Mucosa of descending colon (tissue), 3 donors: Measurements from ENCODE around the gene PLEKHG3. TPM values are rescaled to one million over a fixed set of nuclear protein-coding genes. Genes with fewer than 3 reads are reported as not detected.

Source experiments
- ATAC-seq: fragments of 200-7000 bp; cut with Tn5 transposase; one replicate; pipeline ENCODE4 v1.9.1; 2020; ENCODE audit warnings: mild to moderate bottlenecking, moderate library complexity
- DNase-seq, 3 donors: peaks; one replicate each; pipeline ENCODE4 v3.0.0-alpha.2; 2020
- H3K36me3 ChIP-seq: fragments of 200-600 bp; one replicate; pipeline ENCODE4 v1.8.0; 2021; ENCODE audit warnings: low read depth, mild to moderate bottlenecking
- H3K4me1 ChIP-seq: fragments of 200-600 bp; one replicate; pipeline ENCODE4 v1.8.0; 2021; ENCODE audit warnings: low read depth, mild to moderate bottlenecking
- H3K4me3 ChIP-seq: fragments of 200-600 bp; one replicate; pipeline ENCODE4 v1.8.0; 2021; ENCODE audit warnings: mild to moderate bottlenecking
- H3K9me3 ChIP-seq: fragments of 200-600 bp; one replicate; pipeline ENCODE4 v1.8.0; 2021; ENCODE audit warnings: mild to moderate bottlenecking
- CTCF ChIP-seq: fragments of 200-600 bp; IDR thresholded peaks from one replicate; pipeline ENCODE4 v1.8.0; 2022; ENCODE audit warnings: antibody characterized with exemption, mild to moderate bottlenecking
- intact Hi-C, 2 donors: fragments of 100-400 bp; cut with DNase I in 1 of 2; cut with micrococcal nuclease in 1 of 2; formaldehyde crosslinking; loops; one replicate each; pipeline versions ENCODE4 v1.11.0 to v1.11.1; 2022; cut with DNase I, micrococcal nuclease
- total RNA-seq, 3 donors: library from RNA; stranded (reverse); fragmentation: NEBNext Ultra II Directional in 2 of 3; extraction: Animal tissue kit (Norgen Biotek cat#: 25700) in 2 of 3; gene quantifications; one replicate each; pipeline versions ENCODE4 v1.2.1 to v1.2.4, GENCODE V29; 2021 to 2023
- donor health status: DM: no; HTN: no; CAD: no; lungs with moderate emphysema.
- donor health status: DM: no; HTN: no; CAD: no.
- donor health status: DM: no; HTN: yes; CAD: no.

The PLEKHG3 gene
- total RNA-seq, 3 donors from 2014 or later = 72.0 to 96.6 (median 91.4) TPM

GRCh38 chr14:64771161-64771560 lies 66.9 kb downstream of the PLEKHG3 start:
- DNase-seq (no peak), ATAC-seq (no peak)
- no peak for TF ChIP-seq CTCF
- Histone ChIP-seq H3K36me3 (no peaks in the 10 kb centered on the region), H3K4me1 (no peaks in the 10 kb centered on the region), H3K4me3 (no peak overlapping the region), H3K9me3 (no peaks in the 10 kb centered on the region)
- intact Hi-C loops = no loop called here

- TF ChIP-seq CTCF = no peak
- no peak for ATAC-seq
- no peak for DNase-seq
- Histone ChIP-seq H3K36me3 (no peaks in the 10 kb centered on the region), H3K4me3 (no peak overlapping the region), H3K4me1 (no peaks in the 10 kb centered on the region), H3K9me3 (no peaks in the 10 kb centered on the region)
- intact Hi-C loops = no loop called here
Observed at GRCh38 chr14:64772397-64772950, 68.2 kb downstream of the PLEKHG3 start.

GRCh38 chr14:64773046-64773445 lies 68.8 kb downstream of the PLEKHG3 start:
- TF ChIP-seq CTCF = no peak
- intact Hi-C loops = no loop called here
- H3K4me3 ChIP-seq = no peak overlapping the region
- no peak for ATAC-seq
- no peak for DNase-seq
- no peaks in the 10 kb centered on the region for H3K4me1 ChIP-seq
- H3K9me3 ChIP-seq = no peaks in the 10 kb centered on the region
- no peaks in the 10 kb centered on the region for H3K36me3 ChIP-seq

GRCh38 chr14:64773577-64773976 lies 69.4 kb downstream of the PLEKHG3 start:
- no peak for DNase-seq
- Histone ChIP-seq H3K36me3 (no peaks in the 10 kb centered on the region), H3K4me3 (no peak overlapping the region), H3K9me3 (no peaks in the 10 kb centered on the region), H3K4me1 (no peaks in the 10 kb centered on the region)
- no peak for ATAC-seq
- intact Hi-C loops = no loop called here
- TF ChIP-seq CTCF = no peak

DNA sequence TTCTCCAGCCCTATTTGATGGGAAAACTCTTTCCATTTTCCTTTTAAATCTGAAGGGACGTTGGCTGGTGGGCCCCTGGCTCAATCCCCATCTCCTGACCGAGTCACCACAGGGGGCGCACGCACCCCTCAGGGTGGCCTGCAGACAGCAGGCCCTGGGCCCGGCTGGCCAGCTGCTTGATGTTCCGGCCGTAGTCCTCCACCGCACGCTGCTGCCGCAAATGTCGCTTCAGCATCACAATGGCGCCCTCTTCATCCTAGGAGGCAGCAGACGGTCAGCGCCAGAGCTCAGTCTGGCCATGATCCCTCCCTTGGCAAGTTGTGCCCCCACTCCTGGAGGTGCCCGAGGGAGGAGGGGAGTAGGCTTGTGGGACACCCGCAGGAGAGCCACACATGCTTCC lies 70.0 kb downstream of the PLEKHG3 start:
- H3K36me3 ChIP-seq = no peaks in the 10 kb centered on the region
- no peak for DNase-seq
- intact Hi-C loops = no loop called here
- TF ChIP-seq CTCF = no peak
- no peaks in the 10 kb centered on the region for H3K4me1 ChIP-seq
- H3K4me3 ChIP-seq = no peak overlapping the region
- H3K9me3 ChIP-seq = no peaks in the 10 kb centered on the region
- ATAC-seq = no peak
